Mesenchymal stem cell (in vitro differentiated cells and primary cell): ENCODE data around the gene SYMPK.

Source experiments
- DNase-seq: peaks from one replicate; pipeline ENCODE4 v3.0.0-alpha.2; 2013
- H2AFZ ChIP-seq: one replicate; pipeline ENCODE4 v1.6.1; 2013; ENCODE audit warnings: low read depth, mild to moderate bottlenecking, control low read depth, inconsistent platforms, low read length, moderate library complexity
- H2AK5ac ChIP-seq: 2 replicates; pipeline ENCODE4 v1.6.1; 2013; ENCODE audit warnings: low read length, moderate library complexity, mild to moderate bottlenecking, inconsistent platforms; ENCODE audit not compliant: severe bottlenecking
- H2BK120ac ChIP-seq: one replicate; pipeline ENCODE4 v1.6.1; 2013; ENCODE audit warnings: low read depth, mild to moderate bottlenecking, inconsistent platforms, low read length, moderate library complexity
- H2BK12ac ChIP-seq, 2 experiments: one replicate each; pipeline ENCODE4 v1.6.1; 2013; ENCODE audit warnings: inconsistent platforms in 2 of 2, low read length in 2 of 2, mild to moderate bottlenecking in 2 of 2, moderate library complexity in 2 of 2, control low read depth in 1 of 2
- H2BK15ac ChIP-seq: one replicate; pipeline ENCODE4 v1.6.1; 2013; ENCODE audit warnings: mild to moderate bottlenecking, low read depth, inconsistent platforms; ENCODE audit not compliant: poor library complexity, severe bottlenecking
- H2BK5ac ChIP-seq: 2 replicates; pipeline ENCODE4 v1.6.1; 2013; ENCODE audit warnings: low read depth, mild to moderate bottlenecking, low read length, control low read depth, inconsistent platforms; ENCODE audit not compliant: poor library complexity, severe bottlenecking
- H3K14ac ChIP-seq, 2 experiments: one replicate each; pipeline ENCODE4 v1.6.1; 2013; ENCODE audit warnings: inconsistent platforms in 2 of 2, low read length in 2 of 2, control low read depth in 1 of 2, mild to moderate bottlenecking in 1 of 2, moderate library complexity in 1 of 2
- H3K18ac ChIP-seq, 2 experiments: one replicate each; pipeline ENCODE4 v1.6.1; 2013; ENCODE audit warnings: inconsistent platforms in 2 of 2, low read length in 2 of 2, control low read depth in 1 of 2, low read depth in 1 of 2, mild to moderate bottlenecking in 1 of 2
- H3K23ac ChIP-seq, 2 experiments: one replicate each; pipeline ENCODE4 v1.6.1; 2013; ENCODE audit warnings: inconsistent platforms in 2 of 2, low read length in 2 of 2, mild to moderate bottlenecking in 2 of 2, moderate library complexity in 2 of 2, control low read depth in 1 of 2
- H3K27ac ChIP-seq: 2 replicates; pipeline ENCODE4 v1.5.1; 2013; ENCODE audit warnings: mild to moderate bottlenecking, moderate library complexity, low read length, control low read depth, inconsistent platforms; ENCODE audit not compliant: poor library complexity, severe bottlenecking
- H3K27me3 ChIP-seq, 2 experiments: 2 replicates each; pipeline versions ENCODE4 v1.6.1 to v1.7.0; 2013; ENCODE audit warnings: low read length in 2 of 2, mild to moderate bottlenecking in 2 of 2, moderate library complexity in 2 of 2, control low read depth in 1 of 2, inconsistent platforms in 1 of 2; ENCODE audit not compliant: control insufficient read depth in 1 of 2, insufficient read depth in 1 of 2
- H3K36me3 ChIP-seq, 2 experiments: 2 replicates each; pipeline versions ENCODE4 v1.6.1 to v1.7.0; 2013; ENCODE audit warnings: low read length in 2 of 2, control low read depth in 1 of 2, inconsistent platforms in 1 of 2, low read depth in 1 of 2, mild to moderate bottlenecking in 1 of 2; ENCODE audit not compliant: insufficient read depth in 2 of 2, control insufficient read depth in 1 of 2
- H3K4ac ChIP-seq, 2 experiments: one replicate each; pipeline ENCODE4 v1.6.1; 2013; ENCODE audit warnings: inconsistent platforms in 2 of 2, low read length in 2 of 2, mild to moderate bottlenecking in 2 of 2, moderate library complexity in 2 of 2, control low read depth in 1 of 2, low read depth in 1 of 2
- H3K4me1 ChIP-seq: 2 replicates; pipeline ENCODE4 v1.6.1; 2013; ENCODE audit warnings: low read depth, low read length, control low read depth; ENCODE audit not compliant: control insufficient read depth, insufficient read depth
- H3K4me2 ChIP-seq: 2 replicates; pipeline ENCODE4 v1.6.1; 2013; ENCODE audit warnings: low read length, mild to moderate bottlenecking, inconsistent platforms; ENCODE audit not compliant: poor library complexity, severe bottlenecking
- H3K4me3 ChIP-seq, 2 experiments: 2 replicates each; pipeline versions ENCODE4 v1.5.1 to v1.7.0; 2013; ENCODE audit warnings: low read length in 2 of 2, mild to moderate bottlenecking in 2 of 2, control low read depth in 1 of 2, low read depth in 1 of 2; ENCODE audit not compliant: insufficient read depth in 1 of 2
- H3K79me1 ChIP-seq: replicated peaks from 2 replicates; pipeline ENCODE4 v1.6.1; 2013; ENCODE audit warnings: mild to moderate bottlenecking, control low read depth, low read length, inconsistent platforms; ENCODE audit not compliant: poor library complexity, severe bottlenecking
- H3K9ac ChIP-seq: 2 replicates; pipeline ENCODE4 v1.7.0; 2013; ENCODE audit warnings: mild to moderate bottlenecking, low read length, moderate library complexity
- H3K9me3 ChIP-seq: 2 replicates; pipeline ENCODE4 v1.7.0; 2013; ENCODE audit warnings: mild to moderate bottlenecking, low read length; ENCODE audit not compliant: control insufficient read depth
- H4K8ac ChIP-seq: one replicate; pipeline ENCODE4 v1.6.1; 2013; ENCODE audit warnings: inconsistent platforms, mild to moderate bottlenecking, low read length, moderate library complexity
- H4K91ac ChIP-seq: one replicate; pipeline ENCODE4 v1.6.1; 2013; ENCODE audit warnings: mild to moderate bottlenecking, low read length, inconsistent platforms
- WGBS: methylation state at CpG from one replicate; pipeline ENCODE4 v1.1.7; 2013; ENCODE audit warnings: mixed read lengths; 5-methylcytosine and 5-hydroxymethylcytosine counted together

Gene SYMPK

GRCh38 chr19:45883586-45883880 lies 20.6 kb upstream of the SYMPK start:
- Histone ChIP-seq H4K8ac (peak overlapping the region; percentile 25), H3K23ac (no peak overlapping the region)

GRCh38 chr19:45882652-45883585 lies 20.0 kb upstream of the SYMPK start:
- Histone ChIP-seq H3K9me3 (no peaks in the 10 kb centered on the region), H2BK15ac (no peak overlapping the region), H3K27me3 (peaks cover 0 to 14% of the 10 kb centered on the region in 2 experiments), H2BK5ac (peak overlapping the region; percentile 15), H2AFZ (no peak overlapping the region), H3K79me1 (peaks cover 16% of the 10 kb centered on the region), H4K91ac (no peak overlapping the region), H2AK5ac (peak overlapping the region; percentile 92), H3K4me3 (peak overlapping the region; percentile 32 to 57), H3K14ac (no peak overlapping the region), H3K9ac (peak overlapping the region; percentile 65), H3K36me3 (peaks cover 8 to 17% of the 10 kb centered on the region in 2 experiments), H3K23ac (no peak overlapping the region), H4K8ac (no peak overlapping the region), H3K4me1 (peaks cover 46% of the 10 kb centered on the region), H2BK120ac (peak overlapping the region; percentile 42), H3K27ac (peak overlapping the region; percentile 66), H3K18ac (peak overlapping the region in 1 of 2 experiments; percentile 26), H3K4me2 (peak overlapping the region; percentile 83), H3K4ac (no peak overlapping the region), H2BK12ac (no peak overlapping the region)
- peak; percentile 85 for DNase-seq
- WGBS, result 8% methylated on average over 39 of the region's 47 CpGs

More at GRCh38 chr19:45883586-45883880, 20.6 kb upstream of the SYMPK start:
- no peak overlapping the region for H2BK5ac ChIP-seq
- H3K36me3 ChIP-seq, result peaks cover 8 to 17% of the 10 kb centered on the region in 2 experiments
- DNase-seq, result no peak
- no peak overlapping the region for H3K18ac ChIP-seq
- peak overlapping the region; percentile 60 for H2BK15ac ChIP-seq
- H2BK120ac ChIP-seq, result no peak overlapping the region
- H3K4me1 ChIP-seq, result peaks cover 43% of the 10 kb centered on the region
- no peak overlapping the region for H3K4me3 ChIP-seq
- no peak overlapping the region for H4K91ac ChIP-seq
- peak overlapping the region; percentile 55 for H3K9ac ChIP-seq
- H3K9me3 ChIP-seq, result no peaks in the 10 kb centered on the region
- H2AFZ ChIP-seq, result no peak overlapping the region
- H3K14ac ChIP-seq, result no peak overlapping the region
- H3K4ac ChIP-seq, result no peak overlapping the region
- H3K4me2 ChIP-seq, result peak overlapping the region; percentile 44
- WGBS, result no CpG with 5 or more reads among the region's 5 CpGs
- H2AK5ac ChIP-seq, result peak overlapping the region; percentile 31
- H3K27me3 ChIP-seq, result peaks cover 0 to 8% of the 10 kb centered on the region in 2 experiments
- H3K79me1 ChIP-seq, result peaks cover 16% of the 10 kb centered on the region
- H2BK12ac ChIP-seq, result no peak overlapping the region
- H3K27ac ChIP-seq, result no peak overlapping the region

- Histone ChIP-seq H2BK5ac (no peak overlapping the region), H3K9ac (no peak overlapping the region), H3K4me1 (peaks cover 51% of the 10 kb centered on the region), H3K4ac (no peak overlapping the region), H3K27ac (peak overlapping the region; percentile 45), H3K27me3 (peaks cover 0 to 19% of the 10 kb centered on the region in 2 experiments), H3K4me3 (no peak overlapping the region), H3K4me2 (peak overlapping the region; percentile 83), H3K79me1 (peaks cover 16% of the 10 kb centered on the region), H4K8ac (peak overlapping the region; percentile 29), H2BK120ac (no peak overlapping the region), H2BK15ac (peak overlapping the region; percentile 6), H4K91ac (peak overlapping the region; percentile 28), H3K9me3 (no peaks in the 10 kb centered on the region), H2BK12ac (no peak overlapping the region), H3K23ac (no peak overlapping the region), H2AFZ (no peak overlapping the region), H3K18ac (no peak overlapping the region), H3K14ac (no peak overlapping the region), H2AK5ac (peak overlapping the region; percentile 92), H3K36me3 (peaks cover 8 to 17% of the 10 kb centered on the region in 2 experiments)
- DNase-seq, result no peak
- WGBS, result 46% methylated on average over 4 of the region's 4 CpGs
These were observed 19.1 kb upstream of the SYMPK start for GRCh38 chr19:45881909-45882528.
